Hepatocyte (in vitro differentiated cells): ENCODE results near the gene SNTB2. TPM values are rescaled to one million over a fixed set of nuclear protein-coding genes. Genes with fewer than 3 reads are reported as not detected.

ENCODE experiments used
- DNase-seq: peaks from one replicate; pipeline ENCODE4 v3.0.0-alpha.2; 2016; ENCODE audit warnings: low spot score
- H2AFZ ChIP-seq: fragments of 200-600 bp; sonication (generic); 2 replicates; pipeline ENCODE4 v1.6.0; 2016; ENCODE audit warnings: antibody characterized with exemption, mild to moderate bottlenecking
- H3K27ac ChIP-seq: fragments of 200-600 bp; sonication (generic); 2 replicates; pipeline ENCODE4 v1.5.1; 2016; ENCODE audit warnings: mild to moderate bottlenecking
- H3K27me3 ChIP-seq: fragments of 200-600 bp; sonication (generic); 2 replicates; pipeline ENCODE4 v1.6.1; 2016
- H3K36me3 ChIP-seq: fragments of 200-600 bp; sonication (generic); replicated peaks from 2 replicates; pipeline ENCODE4 v1.5.1; 2016; ENCODE audit warnings: low read depth; ENCODE audit not compliant: insufficient read depth
- H3K4me1 ChIP-seq: fragments of 200-600 bp; sonication (generic); 2 replicates; pipeline ENCODE4 v1.5.1; 2016; ENCODE audit warnings: mild to moderate bottlenecking, moderate library complexity; ENCODE audit not compliant: insufficient read depth
- H3K4me2 ChIP-seq: fragments of 200-600 bp; sonication (generic); 2 replicates; pipeline ENCODE4 v1.6.0; 2016
- H3K4me3 ChIP-seq: fragments of 200-600 bp; sonication (generic); 2 replicates; pipeline ENCODE4 v1.5.1; 2016; ENCODE audit warnings: mild to moderate bottlenecking
- H3K79me2 ChIP-seq: fragments of 200-600 bp; sonication (generic); 2 replicates; pipeline ENCODE4 v1.6.0; 2017; ENCODE audit warnings: mild to moderate bottlenecking
- H3K9me2 ChIP-seq: fragments of 200-600 bp; sonication (generic); replicated peaks from 2 replicates; pipeline ENCODE4 v1.6.0; 2017; ENCODE audit warnings: mild to moderate bottlenecking; ENCODE audit not compliant: insufficient read depth
- H3K9me3 ChIP-seq: fragments of 200-600 bp; sonication (generic); 2 replicates; pipeline ENCODE4 v1.5.1; 2016; ENCODE audit warnings: low read depth, mild to moderate bottlenecking
- H4K20me1 ChIP-seq: fragments of 200-600 bp; sonication (generic); 2 replicates; pipeline ENCODE4 v1.6.0; 2016; ENCODE audit warnings: mild to moderate bottlenecking; ENCODE audit not compliant: insufficient read depth, poor library complexity, severe bottlenecking
- CTCF ChIP-seq: fragments of 200-600 bp; sonication (generic); IDR thresholded peaks from 2 replicates; pipeline ENCODE4 v1.5.1; 2016; ENCODE audit warnings: antibody characterized with exemption, mild to moderate bottlenecking; ENCODE audit not compliant: poor library complexity
- EZH2 ChIP-seq: fragments of 200-600 bp; sonication (generic); IDR thresholded peaks from 2 replicates; pipeline ENCODE4 v1.6.1; 2016; ENCODE audit warnings: antibody characterized with exemption, mild to moderate bottlenecking, borderline replicate concordance
- EZH2phosphoT487 ChIP-seq: fragments of 200-600 bp; sonication (generic); IDR thresholded peaks from one replicate; pipeline ENCODE4 v1.6.1; 2018; ENCODE audit warnings: antibody characterized with exemption, mild to moderate bottlenecking, low read depth, moderate library complexity; ENCODE audit not compliant: unreplicated experiment, severe bottlenecking
- WGBS: methylation state at CpG from one replicate; pipeline ENCODE4 v1.1.6; 2016; ENCODE audit warnings: low lambda C conversion rate; ENCODE audit errors: missing lambda C conversion rate; 5-methylcytosine and 5-hydroxymethylcytosine counted together
- polyA plus RNA-seq: library from polyadenylated mRNA; unstranded; fragments of >200 nt; fragmentation: Nextera tagmentation; extraction: Ambion mirVana; gene quantifications from 2 replicates; pipeline ENCODE4 v1.2.1, GENCODE V29; 2016
- total RNA-seq: library from RNA; depleted of rRNA; stranded (reverse); fragments of >200 nt; gene quantifications from 2 replicates; pipeline ENCODE4 v1.2.3, GENCODE V29; 2014

The SNTB2 gene
- total and polyA plus RNA-seq, 2 experiments from 2014 or later, result 21.5 to 36.7 TPM

DNA sequence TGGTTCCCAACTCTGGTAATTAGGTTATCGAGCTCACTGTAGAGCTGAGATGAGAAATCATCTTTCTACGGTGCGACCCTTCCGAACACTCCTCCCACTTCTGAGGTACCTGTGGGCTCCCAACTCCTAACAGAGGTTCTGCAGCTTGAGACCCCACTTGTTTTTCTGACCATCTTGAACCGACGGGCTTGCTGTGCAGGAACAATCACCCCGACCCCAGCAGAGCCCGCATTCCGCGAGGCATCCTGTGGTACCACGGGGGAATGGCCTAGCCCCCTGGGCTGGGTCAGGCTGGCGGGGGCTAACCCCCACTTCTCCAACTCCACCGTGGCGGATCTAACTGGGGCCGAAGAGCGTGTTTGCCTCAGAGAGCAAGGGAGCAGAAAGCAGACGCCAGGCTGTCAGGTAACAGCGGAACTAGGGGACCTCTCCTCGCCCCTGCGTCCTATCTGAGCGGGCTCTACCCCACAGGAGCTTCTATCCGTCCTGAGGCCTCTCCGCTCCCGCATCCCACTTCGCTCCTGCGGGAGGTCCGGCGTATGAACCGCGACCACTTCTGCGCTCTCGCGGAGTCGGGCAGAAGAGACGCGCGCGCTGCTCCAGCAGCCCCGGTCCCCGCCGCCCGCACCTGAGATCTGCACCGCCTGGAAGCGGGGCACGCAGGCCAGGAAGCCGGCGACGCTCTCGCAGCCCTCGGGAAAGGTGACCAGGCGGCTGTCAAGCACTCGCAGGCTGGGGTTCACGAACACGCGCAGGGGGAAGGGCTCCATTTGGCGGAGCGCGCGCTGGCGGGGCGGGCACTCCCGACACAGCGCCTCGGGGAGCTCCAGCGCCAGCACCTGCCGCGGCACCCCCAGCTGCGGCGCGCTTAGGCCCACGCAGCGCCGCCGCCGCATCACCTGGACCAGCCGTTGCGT is 142.7 kb downstream of the SNTB2 start:
- peaks cover 71% of the 10 kb centered on the region for H3K79me2 ChIP-seq

GRCh38 chr16:69330286-69331109 is 143.5 kb downstream of the SNTB2 start, which contains the start of gene PDF:
Gene PDF (minus strand): TSS chr16:69330588. CDS start chr16:69330570, 18 bp downstream.
- Histone ChIP-seq H3K4me3 (peak within 1 kb of the TSS; percentile 92), H3K9me2 (no peaks in the 10 kb centered on the region), H3K9me3 (no peaks in the 10 kb centered on the region), H3K4me1 (peaks cover 35% of the 10 kb centered on the region), H2AFZ (peak within 1 kb of the TSS; percentile 66), H3K4me2 (peak within 1 kb of the TSS; percentile 84), H3K79me2 (peaks cover 62% of the 10 kb centered on the region), H3K36me3 (no peaks in the 10 kb centered on the region), H3K27me3 (no peaks in the 10 kb centered on the region), H4K20me1 (peaks cover 5% of the 10 kb centered on the region), H3K27ac (peak within 1 kb of the TSS; percentile 92)
- WGBS, result 3% methylated on average over 69 of the region's 93 CpGs
- TF ChIP-seq CTCF, result no peak
- no peak for TF ChIP-seq EZH2phosphoT487
- TF ChIP-seq EZH2, result no peak
- DNase-seq, result peak; percentile 98

More for the DNA sequence above, 142.7 kb downstream of the SNTB2 start:
- Histone ChIP-seq H3K9me3 (no peaks in the 10 kb centered on the region), H3K4me1 (peaks cover 35% of the 10 kb centered on the region), H3K27ac (peak overlapping the region; percentile 74), H3K36me3 (no peaks in the 10 kb centered on the region), H3K9me2 (no peaks in the 10 kb centered on the region), H3K4me3 (peak overlapping the region; percentile 92), H3K4me2 (peak overlapping the region; percentile 84), H2AFZ (peak overlapping the region; percentile 49), H4K20me1 (peaks cover 5% of the 10 kb centered on the region), H3K27me3 (no peaks in the 10 kb centered on the region)
- DNase-seq, result peak; percentile 60
- 9% methylated on average over 70 of the region's 77 CpGs for WGBS
- TF ChIP-seq EZH2phosphoT487, result no peak

DNA sequence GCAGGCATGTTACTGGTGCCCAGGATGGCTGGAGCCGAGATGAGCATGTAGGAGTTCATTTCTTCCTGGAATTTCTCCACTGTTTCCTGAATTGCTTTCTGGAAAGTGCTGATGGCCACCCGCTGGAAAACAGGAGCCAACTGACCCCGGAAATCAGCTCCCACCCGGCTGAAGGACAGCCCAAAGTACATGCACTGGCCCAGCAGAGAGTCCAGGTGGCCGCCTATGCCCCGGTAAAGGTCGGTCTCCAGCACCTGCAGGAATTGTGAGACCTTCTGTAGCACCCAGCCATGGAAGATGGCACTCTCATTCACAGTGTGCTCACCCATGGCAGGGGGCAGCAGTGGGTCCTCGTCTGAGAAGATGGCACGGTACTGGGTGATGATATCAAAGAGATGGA is 147.7 kb downstream of the SNTB2 start:
- no peak overlapping the region for H3K4me3 ChIP-seq
- no peaks in the 10 kb centered on the region for H3K9me2 ChIP-seq
- H3K27ac ChIP-seq, result no peak overlapping the region
- H3K27me3 ChIP-seq, result no peaks in the 10 kb centered on the region
- no peak overlapping the region for H3K4me2 ChIP-seq
- H3K36me3 ChIP-seq, result no peaks in the 10 kb centered on the region
- H3K79me2 ChIP-seq, result peaks cover 60% of the 10 kb centered on the region
- H3K9me3 ChIP-seq, result no peaks in the 10 kb centered on the region
- TF ChIP-seq CTCF, result no peak
- TF ChIP-seq EZH2, result no peak
- no peak for TF ChIP-seq EZH2phosphoT487
- no peak for DNase-seq
- 94% methylated on average over 9 of the region's 9 CpGs for WGBS
- peaks cover 10% of the 10 kb centered on the region for H3K4me1 ChIP-seq
- H2AFZ ChIP-seq, result no peak overlapping the region
- H4K20me1 ChIP-seq, result no peaks in the 10 kb centered on the region
